ENCODE results near the gene PLEKHB2. TPM values are rescaled to one million over a fixed set of nuclear protein-coding genes. Genes with fewer than 3 reads are reported as not detected.

PLEKHB2 gene
- total RNA-seq, 1 donor from 2014 or later = 46.7 TPM

- peaks cover 0 to 30% of the 10 kb centered on the region in 2 donors for H3K36me3 ChIP-seq
- H3K27ac ChIP-seq = no peak overlapping the region
These were observed 17.4 kb downstream of the PLEKHB2 start for GRCh38 chr2:131122496-131122895.

DNA sequence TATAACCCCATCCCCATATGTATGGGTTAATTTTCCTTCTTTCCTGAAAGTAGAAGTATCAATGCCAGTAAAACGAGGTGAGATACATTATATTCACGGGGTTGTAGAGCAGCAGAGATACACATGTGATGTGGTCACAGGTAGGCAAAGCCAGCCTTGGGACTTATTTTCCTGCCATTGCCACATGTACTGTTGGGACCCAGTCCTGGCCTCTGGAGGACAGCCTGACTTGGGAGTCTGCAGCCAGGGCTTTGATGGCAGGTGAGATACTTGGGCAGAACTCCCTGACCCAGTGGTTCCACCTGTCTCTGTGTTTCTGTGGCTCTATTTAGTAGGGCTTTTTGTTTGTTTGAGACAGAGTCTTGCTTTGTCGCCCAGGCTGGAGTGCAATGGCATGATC is 18.1 kb downstream of the PLEKHB2 start:
- intact Hi-C loops (cut with DNase I) = no loop called here
- Histone ChIP-seq H3K4me3 (no peak overlapping the region), H3K9me3 (no peaks in the 10 kb centered on the region), H3K27ac (no peak overlapping the region), H3K36me3 (peaks cover 0 to 37% of the 10 kb centered on the region in 2 donors), H3K4me1 (no peaks in the 10 kb centered on the region), H3K27me3 (no peaks in the 10 kb centered on the region)
- no peak for DNase-seq (ENCODE audit: extremely low spot score in 2 of 2)
- TF ChIP-seq POLR2AphosphoS5 (IDR thresholded peaks at IDR 0.05; ENCODE audit: insufficient read depth in 1 of 2, low read depth in 1 of 2) (no peak), CTCF (IDR thresholded peaks at IDR 0.05) (no peak), POLR2A (IDR thresholded peaks at IDR 0.05) (no peak)

More at GRCh38 chr2:131122496-131122895, 17.4 kb downstream of the PLEKHB2 start:
- no peaks in the 10 kb centered on the region for H3K9me3 ChIP-seq
- no peaks in the 10 kb centered on the region for H3K27me3 ChIP-seq
- TF ChIP-seq CTCF (IDR thresholded peaks at IDR 0.05) = no peak
- TF ChIP-seq POLR2A (IDR thresholded peaks at IDR 0.05) = no peak
- TF ChIP-seq POLR2AphosphoS5 (IDR thresholded peaks at IDR 0.05; ENCODE audit: insufficient read depth in 1 of 2, low read depth in 1 of 2) = no peak
- intact Hi-C loops (cut with DNase I) = no loop called here
- no peak for DNase-seq (ENCODE audit: extremely low spot score in 2 of 2)
- no peaks in the 10 kb centered on the region for H3K4me1 ChIP-seq
- no peak overlapping the region for H3K4me3 ChIP-seq

DNA sequence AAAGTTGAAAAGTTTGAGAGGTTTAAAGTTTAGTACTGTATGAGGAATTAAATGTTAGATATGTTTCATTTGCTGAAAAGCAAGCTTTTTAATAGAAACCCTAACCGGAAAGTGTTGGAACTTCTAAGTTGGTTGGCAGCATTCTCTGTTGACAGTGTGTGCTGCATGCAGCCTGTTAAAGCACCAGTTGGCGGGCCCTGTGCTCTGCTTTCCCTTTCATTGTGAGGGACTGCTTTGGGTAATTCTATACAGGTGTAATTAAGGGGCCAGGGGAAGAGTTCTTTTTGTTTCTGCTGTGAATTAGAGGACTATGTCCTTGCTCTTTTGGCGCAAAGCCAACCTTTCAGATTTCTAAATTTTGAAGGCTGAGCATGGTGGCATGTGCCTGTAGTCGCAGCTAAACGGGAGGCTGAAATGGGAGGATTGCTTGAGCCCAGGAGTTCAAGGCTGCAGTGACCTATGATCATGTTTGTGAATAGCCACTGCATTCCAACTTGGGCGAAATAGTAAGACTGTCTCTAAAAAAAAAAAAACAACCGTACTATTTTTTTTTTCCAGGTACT is 20.1 kb downstream of the PLEKHB2 start:
- intact Hi-C loops (cut with DNase I) = no loop called here
- Histone ChIP-seq H3K27ac (no peak overlapping the region), H3K36me3 (peaks cover 0 to 54% of the 10 kb centered on the region in 2 donors), H3K27me3 (no peaks in the 10 kb centered on the region), H3K4me1 (no peaks in the 10 kb centered on the region), H3K9me3 (no peaks in the 10 kb centered on the region), H3K4me3 (no peak overlapping the region)
- TF ChIP-seq POLR2AphosphoS5 (IDR thresholded peaks at IDR 0.05; ENCODE audit: insufficient read depth in 1 of 2, low read depth in 1 of 2) (no peak), CTCF (IDR thresholded peaks at IDR 0.05) (no peak), POLR2A (IDR thresholded peaks at IDR 0.05) (no peak)
- DNase-seq (ENCODE audit: extremely low spot score in 2 of 2) = no peak

DNA sequence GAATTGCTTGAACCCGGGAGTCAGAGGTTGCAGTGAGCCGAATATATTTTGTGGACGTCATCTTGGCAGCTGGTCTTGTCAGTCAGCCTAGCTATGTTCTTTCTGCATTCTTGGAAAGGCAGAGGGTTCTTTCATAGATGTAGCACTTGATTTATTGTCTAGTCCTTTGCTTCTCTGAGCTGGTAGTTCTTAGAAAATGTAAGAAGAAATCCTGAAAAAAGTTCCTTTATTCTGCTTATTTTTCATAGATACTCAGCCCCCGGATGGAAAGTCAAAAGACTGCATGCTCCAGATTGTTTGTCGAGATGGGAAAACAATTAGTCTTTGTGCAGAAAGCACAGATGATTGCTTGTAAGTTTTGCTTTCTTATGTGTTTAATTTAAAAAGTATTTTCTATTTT is 21.3 kb downstream of the PLEKHB2 start:
- intact Hi-C loops (cut with DNase I) = no loop called here
- peaks cover 0 to 59% of the 10 kb centered on the region in 2 donors for H3K36me3 ChIP-seq

More for the DNA sequence above, 21.3 kb downstream of the PLEKHB2 start:
- TF ChIP-seq CTCF (IDR thresholded peaks at IDR 0.05) (no peak), POLR2A (IDR thresholded peaks at IDR 0.05) (no peak), POLR2AphosphoS5 (IDR thresholded peaks at IDR 0.05; ENCODE audit: insufficient read depth in 1 of 2, low read depth in 1 of 2) (no peak)
- Histone ChIP-seq H3K9me3 (no peaks in the 10 kb centered on the region), H3K27me3 (no peaks in the 10 kb centered on the region), H3K4me1 (no peaks in the 10 kb centered on the region), H3K4me3 (no peak overlapping the region), H3K27ac (no peak overlapping the region)
- no peak for DNase-seq (ENCODE audit: extremely low spot score in 2 of 2)
